HAP-1 (cell line): Measurements from ENCODE around the gene ABCB6.

ENCODE experiments used
- DNase-seq, 2 experiments: peaks; one replicate each; pipeline ENCODE4 v3.0.0-alpha.2; 2016 to 2020; ENCODE audit warnings: low spot score in 2 of 2
- H3K27me3 ChIP-seq: fragments of 250-450 bp; sonication (Bioruptor Pico); 2 replicates; pipeline ENCODE4 v1.5.1; 2020; ENCODE audit warnings: low read depth, mild to moderate bottlenecking, moderate library complexity
- H3K36me3 ChIP-seq: fragments of 250-450 bp; sonication (Bioruptor Pico); replicated peaks from 2 replicates; pipeline ENCODE4 v1.5.1; 2020; ENCODE audit warnings: mild to moderate bottlenecking
- H3K4me1 ChIP-seq: fragments of 250-450 bp; sonication (Bioruptor Pico); 2 replicates; pipeline ENCODE4 v1.5.1; 2020; ENCODE audit warnings: mild to moderate bottlenecking
- H3K4me3 ChIP-seq: fragments of 250-450 bp; sonication (Bioruptor Pico); 2 replicates; pipeline ENCODE4 v1.5.1; 2020; ENCODE audit warnings: mild to moderate bottlenecking, moderate library complexity
- H3K9me3 ChIP-seq: fragments of 250-450 bp; sonication (Bioruptor Pico); 2 replicates; pipeline ENCODE4 v1.5.1; 2020; ENCODE audit warnings: mild to moderate bottlenecking, moderate library complexity
- in situ Hi-C: fragments of 300-500 bp; cut with MboI; formaldehyde crosslinking; loops from 3 replicates; pipeline ENCODE4 v1.14.3; 2020; ENCODE audit warnings: low sequenced_read_pairs, inconsistent platforms, mixed read lengths

ABCB6 gene

GRCh38 chr2:219228911-219229304 is 10.2 kb upstream of the ABCB6 start:
- Histone ChIP-seq H3K27me3 (no peaks in the 10 kb centered on the region), H3K36me3 (peaks cover 44% of the 10 kb centered on the region), H3K9me3 (no peaks in the 10 kb centered on the region), H3K4me1 (peaks cover 17% of the 10 kb centered on the region), H3K4me3 (peak overlapping the region; percentile 68)
- DNase-seq, result no peak
- in situ Hi-C loops, result no loop called here

GRCh38 chr2:219228041-219228910 is 9.5 kb upstream of the ABCB6 start:
- H3K9me3 ChIP-seq, result no peaks in the 10 kb centered on the region
- H3K4me1 ChIP-seq, result peaks cover 17% of the 10 kb centered on the region
- DNase-seq, result peak in 1 of 2 experiments; percentile 52
- in situ Hi-C loops, result no loop called here
- peak overlapping the region; percentile 68 for H3K4me3 ChIP-seq
- H3K27me3 ChIP-seq, result no peaks in the 10 kb centered on the region
- peaks cover 44% of the 10 kb centered on the region for H3K36me3 ChIP-seq

- in situ Hi-C loops, result no loop called here
- Histone ChIP-seq H3K4me3 (no peak overlapping the region), H3K36me3 (peaks cover 57% of the 10 kb centered on the region), H3K27me3 (no peaks in the 10 kb centered on the region), H3K4me1 (peaks cover 9% of the 10 kb centered on the region), H3K9me3 (no peaks in the 10 kb centered on the region)
- no peak for DNase-seq
Measured at GRCh38 chr2:219225350-219225749, 6.6 kb upstream of the ABCB6 start.

GRCh38 chr2:219223831-219224610 is 5.3 kb upstream of the ABCB6 start:
- no peak overlapping the region for H3K4me3 ChIP-seq
- peaks cover 9% of the 10 kb centered on the region for H3K4me1 ChIP-seq
- in situ Hi-C loops, result no loop called here
- peaks cover 67% of the 10 kb centered on the region for H3K36me3 ChIP-seq
- H3K27me3 ChIP-seq, result no peaks in the 10 kb centered on the region
- no peaks in the 10 kb centered on the region for H3K9me3 ChIP-seq
- no peak for DNase-seq

GRCh38 chr2:219221957-219222518 is 3.3 kb upstream of the ABCB6 start:
- no peak for DNase-seq
- in situ Hi-C loops, result no loop called here
- H3K9me3 ChIP-seq, result no peaks in the 10 kb centered on the region
- no peaks in the 10 kb centered on the region for H3K27me3 ChIP-seq
- H3K4me3 ChIP-seq, result no peak overlapping the region
- H3K4me1 ChIP-seq, result peaks cover 11% of the 10 kb centered on the region
- peaks cover 67% of the 10 kb centered on the region for H3K36me3 ChIP-seq

GRCh38 chr2:219220652-219221402 is 2.1 kb upstream of the ABCB6 start:
- H3K4me3 ChIP-seq, result no peak overlapping the region
- peaks cover 11% of the 10 kb centered on the region for H3K4me1 ChIP-seq
- in situ Hi-C loops, result no loop called here
- H3K9me3 ChIP-seq, result no peaks in the 10 kb centered on the region
- no peaks in the 10 kb centered on the region for H3K27me3 ChIP-seq
- H3K36me3 ChIP-seq, result peaks cover 66% of the 10 kb centered on the region
- no peak for DNase-seq

GRCh38 chr2:219219784-219220532 is 1.2 kb upstream of the ABCB6 start:
- Histone ChIP-seq H3K36me3 (peaks cover 58% of the 10 kb centered on the region), H3K9me3 (no peaks in the 10 kb centered on the region), H3K4me1 (peaks cover 11% of the 10 kb centered on the region), H3K27me3 (no peaks in the 10 kb centered on the region), H3K4me3 (no peak overlapping the region)
- in situ Hi-C loops, result no loop called here
- DNase-seq, result no peak

- in situ Hi-C loops, result no loop called here
- no peaks in the 10 kb centered on the region for H3K9me3 ChIP-seq
- no peak overlapping the region for H3K4me3 ChIP-seq
- H3K4me1 ChIP-seq, result peaks cover 11% of the 10 kb centered on the region
- H3K27me3 ChIP-seq, result no peaks in the 10 kb centered on the region
- DNase-seq, result no peak
- H3K36me3 ChIP-seq, result peaks cover 41% of the 10 kb centered on the region
Measured at GRCh38 chr2:219218217-219218731, 484 bp downstream of the ABCB6 start.

GRCh38 chr2:219216535-219216915 is 2.2 kb downstream of the ABCB6 start:
- peaks cover 11% of the 10 kb centered on the region for H3K4me1 ChIP-seq
- H3K36me3 ChIP-seq, result peaks cover 26% of the 10 kb centered on the region
- H3K9me3 ChIP-seq, result no peaks in the 10 kb centered on the region
- in situ Hi-C loops, result no loop called here
- no peaks in the 10 kb centered on the region for H3K27me3 ChIP-seq
- H3K4me3 ChIP-seq, result no peak overlapping the region
- no peak for DNase-seq

GRCh38 chr2:219215871-219216534 is 2.8 kb downstream of the ABCB6 start:
- no peak overlapping the region for H3K4me3 ChIP-seq
- in situ Hi-C loops, result no loop called here
- peaks cover 21% of the 10 kb centered on the region for H3K36me3 ChIP-seq

GRCh38 chr2:219214786-219215185 is 4.0 kb downstream of the ABCB6 start:
- peaks cover 11% of the 10 kb centered on the region for H3K4me1 ChIP-seq
- H3K27me3 ChIP-seq, result no peaks in the 10 kb centered on the region
- in situ Hi-C loops, result no loop called here
- H3K9me3 ChIP-seq, result no peaks in the 10 kb centered on the region
- no peak for DNase-seq
- H3K36me3 ChIP-seq, result peaks cover 10% of the 10 kb centered on the region
- H3K4me3 ChIP-seq, result no peak overlapping the region

More at GRCh38 chr2:219215871-219216534, 2.8 kb downstream of the ABCB6 start:
- H3K27me3 ChIP-seq, result no peaks in the 10 kb centered on the region
- peaks cover 11% of the 10 kb centered on the region for H3K4me1 ChIP-seq
- no peak for DNase-seq
- no peaks in the 10 kb centered on the region for H3K9me3 ChIP-seq

- in situ Hi-C loops, result no loop called here
- H3K36me3 ChIP-seq, result peaks cover 6% of the 10 kb centered on the region
- no peaks in the 10 kb centered on the region for H3K9me3 ChIP-seq
- no peak overlapping the region for H3K4me3 ChIP-seq
- no peaks in the 10 kb centered on the region for H3K27me3 ChIP-seq
- no peak for DNase-seq
- peaks cover 11% of the 10 kb centered on the region for H3K4me1 ChIP-seq
Measured at GRCh38 chr2:219214141-219214540, 4.6 kb downstream of the ABCB6 start.
